A549 treated with ZK216348 at 1 μM for 4 hours (cell line): Measurements from ENCODE around the gene SECISBP2. TPM values are rescaled to one million over a fixed set of nuclear protein-coding genes. Genes with fewer than 3 reads are reported as not detected.

ENCODE experiments used
- total RNA-seq: library from RNA; stranded (reverse); fragments of 200-300 nt; extraction: Qiagen RNA extraction; gene quantifications from 5 replicates; pipeline ENCODE4 v1.2.3, GENCODE V29; 2022; ENCODE audit warnings: low read depth

SECISBP2 gene
- 17.7 to 22.5 TPM (median 20.4 TPM) in 5 replicates for total RNA-seq

GRCh38 chr9:89318123-89319014 lies at the start of gene SECISBP2:
SECISBP2 (plus strand) TSS chr9:89318500; CDS start chr9:89318577, 77 bp downstream.

GRCh38 chr9:89310475-89311345 lies 7.6 kb upstream of the SECISBP2 start, which contains the start of gene CKS2:
CKS2 (plus strand) TSS chr9:89311195; CDS start chr9:89311293, 98 bp downstream.

Other genes starting within 250 kb of the SECISBP2 start
- 0.36 to 0.58 TPM (median 0.47 TPM) in 5 replicates for gene SHC3, start 139.7 kb upstream of the SECISBP2 start, total RNA-seq
- 332 to 511 TPM (median 377 TPM) in 5 replicates for gene CKS2, start 7.3 kb upstream of the SECISBP2 start, total RNA-seq
- 3.7 to 10.0 TPM (median 5.8 TPM) in 5 replicates for gene SEMA4D, start 179.6 kb downstream of the SECISBP2 start, total RNA-seq